WTC11 (cell line): ENCODE measurements around the gene CRABP2.

Source experiments
- CREM ChIP-seq: sonication (generic); formaldehyde crosslinking; IDR thresholded peaks from 2 replicates; pipeline ENCODE4 v1.8.1; 2022; ENCODE audit warnings: mild to moderate bottlenecking, missing genetic modification reagents, moderate library complexity
- CTCF ChIP-seq: fragments of 200-600 bp; IDR thresholded peaks from 2 replicates; pipeline ENCODE4 v1.8.0; 2022; ENCODE audit warnings: antibody characterized with exemption
- NFYB ChIP-seq: sonication (generic); formaldehyde crosslinking; conservative IDR thresholded peaks from 2 replicates; pipeline ENCODE4 v1.8.0; 2022; ENCODE audit warnings: low read depth, missing genetic modification reagents
- NR1H2 ChIP-seq: sonication (generic); formaldehyde crosslinking; IDR thresholded peaks from 2 replicates; pipeline ENCODE4 v1.9.0; 2021; ENCODE audit warnings: mild to moderate bottlenecking, moderate library complexity, missing genetic modification reagents
- TP53 ChIP-seq: sonication (generic); formaldehyde crosslinking; IDR thresholded peaks from 2 replicates; pipeline ENCODE4 v1.8.1; 2023; ENCODE audit warnings: mild to moderate bottlenecking, missing genetic modification reagents

DNA sequence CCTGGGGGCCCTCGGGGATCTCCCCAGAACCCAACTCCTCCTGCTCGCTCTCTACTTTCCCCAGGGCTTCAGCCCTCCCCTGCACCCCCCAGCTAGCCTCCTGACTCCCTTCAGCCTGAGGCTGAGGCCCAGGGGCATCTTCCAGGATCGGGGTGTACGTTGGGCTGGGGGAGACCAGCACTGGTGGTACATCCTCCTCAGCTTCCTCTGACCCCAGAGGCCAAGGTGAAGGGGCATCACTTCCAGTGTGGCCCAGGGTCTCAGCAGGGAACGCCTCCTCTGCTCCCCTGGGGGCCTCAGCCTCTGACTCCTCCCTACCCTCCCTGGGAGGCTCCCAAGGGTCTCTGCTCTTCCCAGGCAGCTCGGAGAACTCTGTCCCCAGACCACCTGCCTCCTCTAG lies 35.0 kb downstream of the CRABP2 start:
- no peak for TF ChIP-seq NR1H2 (CRISPR knock-in tag)
- TF ChIP-seq CTCF, result no peak
- no peak for TF ChIP-seq CREM (CRISPR knock-in tag)
- no peak for TF ChIP-seq NFYB (CRISPR knock-in tag)
- TF ChIP-seq TP53 (CRISPR knock-in tag), result no peak
